OCI-LY7 (cell line): ENCODE results near the gene GPRIN1. TPM values are rescaled to one million over a fixed set of nuclear protein-coding genes. Genes with fewer than 3 reads are reported as not detected.

Experiments used
- BruUV-seq: library from RNA; stranded (reverse); fragments of 400-500 nt; replicated peaks from 2 replicates; lab custom pipeline; 2021; lab: Mats Ljungman, UMichigan
- CTCF ChIA-PET: fragments of 300-600 bp; sonication (Branson Sonifier 250); formaldehyde crosslinking; loops from one replicate; lab custom pipeline; 2022; ENCODE audit warnings: antibody characterized with exemption; ENCODE audit not compliant: unreplicated experiment; lab: Charles Lee
- POLR2A ChIA-PET: fragments of 300-600 bp; sonication (Branson Sonifier 250); formaldehyde crosslinking; loops from one replicate; lab custom pipeline; 2022; ENCODE audit warnings: antibody characterized with exemption; lab: Charles Lee
- DNase-seq: peaks from one replicate; pipeline ENCODE4 v3.0.0-alpha.2; 2015; ENCODE audit warnings: low spot score
- H2AFZ ChIP-seq: fragments of 200-600 bp; sonication (generic), shearing (Covaris generic); 2 replicates; pipeline ENCODE4 v1.6.1; 2014; ENCODE audit warnings: mild to moderate bottlenecking, antibody characterized with exemption, low read length, moderate library complexity
- H3K27ac ChIP-seq: fragments of 200-600 bp; sonication (generic); 2 replicates; pipeline ENCODE4 v1.5.1; 2014; ENCODE audit warnings: mixed run types, low read depth, mild to moderate bottlenecking, moderate library complexity, low read length, inconsistent platforms; ENCODE audit not compliant: poor library complexity, severe bottlenecking
- H3K36me3 ChIP-seq: fragments of 200-600 bp; sonication (generic); 2 replicates; pipeline ENCODE4 v1.6.1; 2014; ENCODE audit warnings: mild to moderate bottlenecking, antibody characterized with exemption, low read length, moderate library complexity, mixed read lengths; ENCODE audit not compliant: insufficient read depth
- H3K4me1 ChIP-seq: fragments of 200-600 bp; sonication (generic); 2 replicates; pipeline ENCODE4 v1.5.1; 2014; ENCODE audit warnings: mild to moderate bottlenecking, low read length; ENCODE audit not compliant: insufficient read depth, poor library complexity, severe bottlenecking
- H3K4me2 ChIP-seq: fragments of 200-600 bp; sonication (generic); 2 replicates; pipeline ENCODE4 v1.6.1; 2014; ENCODE audit warnings: mild to moderate bottlenecking, low read length
- H3K4me3 ChIP-seq: fragments of 200-600 bp; sonication (generic); 2 replicates; pipeline ENCODE4 v1.5.1; 2014; ENCODE audit warnings: mild to moderate bottlenecking, low read depth, low read length; ENCODE audit not compliant: poor library complexity, severe bottlenecking
- H3K79me2 ChIP-seq: fragments of 200-600 bp; sonication (generic); 2 replicates; pipeline ENCODE4 v1.6.1; 2016; ENCODE audit warnings: low read depth, mild to moderate bottlenecking, low read length, moderate library complexity, mixed read lengths; ENCODE audit not compliant: insufficient read depth
- H3K9me2 ChIP-seq: fragments of 200-600 bp; sonication (generic); 2 replicates; pipeline ENCODE4 v1.6.1; 2016; ENCODE audit warnings: mild to moderate bottlenecking, low read length, mixed read lengths; ENCODE audit not compliant: insufficient read depth
- H3K9me3 ChIP-seq: fragments of 200-600 bp; sonication (generic); 2 replicates; pipeline ENCODE4 v1.6.1; 2014; ENCODE audit warnings: mild to moderate bottlenecking, mixed run types, low read length, mixed read lengths
- H4K20me1 ChIP-seq: fragments of 200-600 bp; sonication (generic); 2 replicates; pipeline ENCODE4 v1.6.1; 2014; ENCODE audit warnings: mild to moderate bottlenecking, antibody characterized with exemption, low read length, moderate library complexity, mixed read lengths; ENCODE audit not compliant: insufficient read depth
- CTCF ChIP-seq: fragments of 200-600 bp; sonication (generic); conservative IDR thresholded peaks from 2 replicates; pipeline ENCODE4 v1.5.1; 2014; ENCODE audit warnings: mild to moderate bottlenecking, antibody characterized with exemption, low read length, moderate library complexity, mixed read lengths
- EZH2phosphoT487 ChIP-seq: fragments of 200-600 bp; sonication (generic); IDR thresholded peaks from 2 replicates; pipeline ENCODE4 v1.6.1; 2018; ENCODE audit warnings: low read depth, borderline replicate concordance, mild to moderate bottlenecking, mixed run types, antibody characterized with exemption, low read length, moderate library complexity, mixed read lengths
- intact Hi-C: fragments of 100-400 bp; cut with micrococcal nuclease; formaldehyde crosslinking; loops from one replicate; pipeline ENCODE4 v1.10.0; 2022; ENCODE audit not compliant: unreplicated experiment
- total RNA-seq, 2 experiments: library from RNA; depleted of rRNA in 1 of 2; stranded (reverse); fragments of >200 nt in 1 of 2; shearing (Covaris generic) in 1 of 2; gene quantifications; 2 replicates each; pipeline ENCODE4 v1.2.3, GENCODE V29; 2014 to 2022

GPRIN1 gene
- total RNA-seq, 2 experiments from 2014 or later: 3.8 to 5.3 TPM

GRCh38 chr5:176573564-176574296 is 36.2 kb downstream of the GPRIN1 start:
- Histone ChIP-seq H3K9me2 (no peaks in the 10 kb centered on the region), H3K9me3 (no peaks in the 10 kb centered on the region), H3K27ac (no peak overlapping the region), H3K4me3 (no peak overlapping the region), H3K4me1 (peaks cover 4% of the 10 kb centered on the region), H2AFZ (peak overlapping the region; percentile 23; the same call in 1 of the 2 replicates), H3K79me2 (no peaks in the 10 kb centered on the region), H4K20me1 (no peaks in the 10 kb centered on the region), H3K4me2 (no peak overlapping the region; the same call in 1 of the 2 replicates), H3K36me3 (no peaks in the 10 kb centered on the region)
- DNase-seq: peak; percentile 74
- CTCF ChIA-PET: interaction anchor here (0.7 kb wide), 1 partner anchor 78 kb away, joined by 3 read pairs; no protein-coding TSS in a partner anchor
- intact Hi-C loops: loop anchor here (1.0 to 10.0 kb wide), 3 partner anchors 46 to 849 kb away; partner anchors contain the start of gene TSPAN17
- BruUV-seq: no TSS peak
- TF ChIP-seq EZH2phosphoT487 (no peak), CTCF (peak; percentile 92)
- POLR2A ChIA-PET: interaction anchor here (0.6 kb wide), 1 partner anchor 27 kb away, joined by 3 read pairs; no protein-coding TSS in a partner anchor

DNA sequence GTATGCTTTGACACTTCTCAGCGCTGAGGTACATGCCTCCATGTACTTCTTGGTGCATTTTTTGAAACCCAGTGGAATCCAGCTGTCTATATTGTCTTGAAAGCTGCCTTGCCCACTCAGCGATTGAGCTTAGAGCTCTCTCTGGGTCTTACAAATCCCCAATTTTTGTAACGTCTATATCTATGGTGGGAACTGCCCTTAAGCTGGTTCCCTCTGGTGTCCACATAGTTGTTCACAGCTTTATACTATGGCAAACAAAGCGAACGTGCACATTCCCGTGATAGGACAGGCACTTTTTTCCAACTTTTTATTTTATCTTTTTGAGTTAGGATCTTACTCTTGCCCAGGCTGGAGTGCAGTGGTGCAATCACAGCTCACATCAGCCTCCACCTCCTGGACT is 39.9 kb downstream of the GPRIN1 start:
- Histone ChIP-seq H3K9me3 (no peaks in the 10 kb centered on the region), H3K79me2 (no peaks in the 10 kb centered on the region), H3K4me3 (no peak overlapping the region), H4K20me1 (no peaks in the 10 kb centered on the region), H3K9me2 (no peaks in the 10 kb centered on the region), H3K27ac (no peak overlapping the region), H3K36me3 (no peaks in the 10 kb centered on the region), H3K4me2 (no peak overlapping the region), H3K4me1 (peaks cover 4% of the 10 kb centered on the region), H2AFZ (no peak overlapping the region)
- TF ChIP-seq CTCF (peak; percentile 35; the same call in 1 of the 2 replicates), EZH2phosphoT487 (no peak)
- intact Hi-C loops: loop anchor here (10.0 kb wide), 1 partner anchor 845 kb away; no protein-coding TSS in a partner anchor
- CTCF ChIA-PET: interaction anchor here (1.1 kb wide), 1 partner anchor 64 kb away, joined by 4 read pairs; no protein-coding TSS in a partner anchor
- POLR2A ChIA-PET: interaction anchor here (1.0 to 1.1 kb wide), 2 partner anchors 20 to 59 kb away, joined by 3 to 4 read pairs; no protein-coding TSS in a partner anchor
- no TSS peak for BruUV-seq
- DNase-seq: peak; percentile 16

DNA sequence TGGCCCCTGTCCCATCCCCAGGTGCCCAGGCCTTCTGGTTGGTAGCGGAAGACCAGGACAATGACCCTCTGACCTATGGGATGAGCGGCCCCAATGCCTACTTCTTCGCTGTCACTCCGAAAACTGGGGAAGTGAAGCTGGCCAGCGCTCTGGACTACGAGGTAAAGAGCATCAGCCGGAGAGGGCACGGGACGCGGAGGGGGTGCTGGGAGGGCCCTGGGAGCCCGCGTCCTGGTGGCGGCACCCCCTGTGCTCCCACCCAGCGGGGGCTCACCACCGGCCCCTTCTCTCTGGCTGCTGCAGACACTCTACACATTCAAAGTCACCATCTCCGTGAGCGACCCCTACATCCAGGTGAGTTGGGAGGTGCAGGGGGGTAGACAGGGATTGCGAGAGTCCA is 41.3 kb downstream of the GPRIN1 start:
- ChIA-PET POLR2A (no interaction called here), CTCF (no interaction called here)
- Histone ChIP-seq H3K79me2 (no peaks in the 10 kb centered on the region), H3K4me1 (peaks cover under 1% of the 10 kb centered on the region), H3K9me2 (no peaks in the 10 kb centered on the region), H4K20me1 (no peaks in the 10 kb centered on the region), H3K36me3 (no peaks in the 10 kb centered on the region), H3K9me3 (no peaks in the 10 kb centered on the region), H3K4me3 (no peak overlapping the region), H3K4me2 (no peak overlapping the region), H3K27ac (no peak overlapping the region), H2AFZ (no peak overlapping the region)
- no TSS peak for BruUV-seq
- TF ChIP-seq CTCF: no peak
- no peak for TF ChIP-seq EZH2phosphoT487
- no peak for DNase-seq
- intact Hi-C loops: no loop called here
